Measurements from ENCODE around the gene ACER3.
"Not testable (repeated sequence)": the region's sequence is repeated elsewhere in the genome, so short reads cannot be mapped to it uniquely, and the experiment has no call there.

GRCh38 chr11:76826508-76826907 lies 34.2 kb upstream of the ACER3 start:
- not testable (repeated sequence) for TF ChIP-seq CTCF, POLR2A (IDR thresholded peaks at IDR 0.05)

Measured in sigmoid colon (tissue), 3 donors.